22Rv1 (cell line): Measurements from ENCODE around the gene EOLA1.

Source experiments
- H3K27ac ChIP-seq: fragments of 450-650 bp; 2 replicates; pipeline ENCODE4 v1.5.1; 2017
- CTCF ChIP-seq: fragments of 450-650 bp; IDR thresholded peaks from 2 replicates; pipeline ENCODE4 v1.5.1; 2017; ENCODE audit warnings: mild to moderate bottlenecking
- ZFX ChIP-seq: fragments of 450-650 bp; IDR thresholded peaks from 2 replicates; pipeline ENCODE4 v1.6.1; 2017; ENCODE audit warnings: antibody characterized with exemption, borderline replicate concordance

EOLA1 gene

GRCh38 chrX:149540621-149541520, at the start of gene EOLA1:
Gene EOLA1, plus strand, starts transcription at chrX:149541012. Its CDS starts 4,619 bp downstream, at chrX:149545631.
- H3K27ac ChIP-seq, result peak within 1 kb of the TSS; percentile 84

GRCh38 chrX:149491812-149492211, 49.0 kb upstream of the EOLA1 start:
- H3K27ac ChIP-seq, result no peak overlapping the region
- TF ChIP-seq ZFX (no peak), CTCF (no peak)

More at GRCh38 chrX:149540621-149541520, at the start of gene EOLA1:
- TF ChIP-seq ZFX, result no peak
- TF ChIP-seq CTCF, result no peak

GRCh38 chrX:149493567-149494562, 46.9 kb upstream of the EOLA1 start:
- no peak overlapping the region for H3K27ac ChIP-seq
- no peak for TF ChIP-seq CTCF
- TF ChIP-seq ZFX, result no peak

GRCh38 chrX:149494844-149495565, 45.8 kb upstream of the EOLA1 start:
- H3K27ac ChIP-seq, result no peak overlapping the region
- TF ChIP-seq ZFX (no peak), CTCF (no peak)

GRCh38 chrX:149495573-149496071, 45.2 kb upstream of the EOLA1 start:
- no peak overlapping the region for H3K27ac ChIP-seq
- TF ChIP-seq ZFX (no peak), CTCF (no peak)

- no peak overlapping the region for H3K27ac ChIP-seq
- no peak for TF ChIP-seq ZFX
- TF ChIP-seq CTCF, result no peak
Measured at GRCh38 chrX:149497054-149497453, 43.8 kb upstream of the EOLA1 start.
